Measurements from ENCODE around the gene C5orf63. TPM values are rescaled to one million over a fixed set of nuclear protein-coding genes. Genes with fewer than 3 reads are reported as not detected.
"Not testable (repeated sequence)": the region's sequence is repeated elsewhere in the genome, so short reads cannot be mapped to it uniquely, and the experiment has no call there.

Gene C5orf63
- total and polyA plus RNA-seq, 2 donors = 6.1 to 6.9 TPM

- WGBS = 94% methylated on average over 2 of the region's 2 CpGs
- Histone ChIP-seq H3K36me3 (ENCODE audit: control insufficient read depth in 2 of 2, insufficient read depth in 2 of 2, low read length in 1 of 2) (no peaks in the 10 kb centered on the region), H3K9me3 (ENCODE audit: control insufficient read depth in 2 of 2, insufficient read depth in 1 of 2, low read length in 1 of 2) (no peaks in the 10 kb centered on the region), H3K27me3 (ENCODE audit: control insufficient read depth in 2 of 2, insufficient read depth in 1 of 2, low read length in 1 of 2) (no peaks in the 10 kb centered on the region), H3K4me3 (ENCODE audit: low read length in 2 of 2) (no peak overlapping the region), H3K27ac (ENCODE audit: low read depth in 1 of 2, low read length in 1 of 2) (no peak overlapping the region), H3K4me1 (ENCODE audit: control insufficient read depth in 2 of 2, insufficient read depth in 2 of 2, low read length in 2 of 2) (no peaks in the 10 kb centered on the region)
- no peak for DNase-seq (ENCODE audit: low read depth in 6 of 9, low spot score in 9 of 9)
Observed at GRCh38 chr5:127063257-127063913, 9.9 kb downstream of the C5orf63 start.

- Histone ChIP-seq H3K36me3 (ENCODE audit: control insufficient read depth in 2 of 2, insufficient read depth in 2 of 2, low read length in 1 of 2) (peaks cover 0 to 3% of the 10 kb centered on the region in 2 donors), H3K27me3 (ENCODE audit: control insufficient read depth in 2 of 2, insufficient read depth in 1 of 2, low read length in 1 of 2) (no peaks in the 10 kb centered on the region), H3K4me1 (ENCODE audit: control insufficient read depth in 2 of 2, insufficient read depth in 2 of 2, low read length in 2 of 2) (no peaks in the 10 kb centered on the region), H3K4me3 (ENCODE audit: low read length in 2 of 2) (no peak overlapping the region), H3K9me3 (ENCODE audit: control insufficient read depth in 2 of 2, insufficient read depth in 1 of 2, low read length in 1 of 2) (no peaks in the 10 kb centered on the region), H3K27ac (ENCODE audit: low read depth in 1 of 2, low read length in 1 of 2) (no peak overlapping the region)
- 100% methylated on average over 1 of the region's 1 CpG for WGBS
- DNase-seq (ENCODE audit: low read depth in 6 of 9, low spot score in 9 of 9) = no peak
Observed at GRCh38 chr5:127061956-127062355, 11.3 kb downstream of the C5orf63 start.

- no peak for DNase-seq (ENCODE audit: low read depth in 6 of 9, low spot score in 9 of 9)
- no peaks in the 10 kb centered on the region for H3K9me3 ChIP-seq (ENCODE audit: control insufficient read depth in 2 of 2, insufficient read depth in 1 of 2, low read length in 1 of 2)
- no peak overlapping the region for H3K27ac ChIP-seq (ENCODE audit: low read depth in 1 of 2, low read length in 1 of 2)
- peaks cover 0 to 3% of the 10 kb centered on the region in 2 donors for H3K36me3 ChIP-seq (ENCODE audit: control insufficient read depth in 2 of 2, insufficient read depth in 2 of 2, low read length in 1 of 2)
- H3K4me3 ChIP-seq (ENCODE audit: low read length in 2 of 2) = no peak overlapping the region
- no peaks in the 10 kb centered on the region for H3K4me1 ChIP-seq (ENCODE audit: control insufficient read depth in 2 of 2, insufficient read depth in 2 of 2, low read length in 2 of 2)
- no peaks in the 10 kb centered on the region for H3K27me3 ChIP-seq (ENCODE audit: control insufficient read depth in 2 of 2, insufficient read depth in 1 of 2, low read length in 1 of 2)
- WGBS = 95% methylated on average over 1 of the region's 1 CpG
Observed at GRCh38 chr5:127061537-127061936, 11.8 kb downstream of the C5orf63 start.

- H3K27ac ChIP-seq (ENCODE audit: low read depth in 1 of 2, low read length in 1 of 2) = no peak overlapping the region
- DNase-seq (ENCODE audit: low read depth in 6 of 9, low spot score in 9 of 9) = no peak
- peaks cover 0 to 3% of the 10 kb centered on the region in 2 donors for H3K36me3 ChIP-seq (ENCODE audit: control insufficient read depth in 2 of 2, insufficient read depth in 2 of 2, low read length in 1 of 2)
- H3K4me3 ChIP-seq (ENCODE audit: low read length in 2 of 2) = no peak overlapping the region
- 77% methylated on average over 1 of the region's 1 CpG for WGBS
- H3K4me1 ChIP-seq (ENCODE audit: control insufficient read depth in 2 of 2, insufficient read depth in 2 of 2, low read length in 2 of 2) = no peaks in the 10 kb centered on the region
- H3K27me3 ChIP-seq (ENCODE audit: control insufficient read depth in 2 of 2, insufficient read depth in 1 of 2, low read length in 1 of 2) = no peaks in the 10 kb centered on the region
- no peaks in the 10 kb centered on the region for H3K9me3 ChIP-seq (ENCODE audit: control insufficient read depth in 2 of 2, insufficient read depth in 1 of 2, low read length in 1 of 2)
Observed at GRCh38 chr5:127060470-127060985, 12.8 kb downstream of the C5orf63 start.

- Histone ChIP-seq H3K36me3 (ENCODE audit: control insufficient read depth in 2 of 2, insufficient read depth in 2 of 2, low read length in 1 of 2) (peaks cover 0 to 3% of the 10 kb centered on the region in 2 donors), H3K27ac (ENCODE audit: low read depth in 1 of 2, low read length in 1 of 2) (no peak overlapping the region), H3K9me3 (ENCODE audit: control insufficient read depth in 2 of 2, insufficient read depth in 1 of 2, low read length in 1 of 2) (no peaks in the 10 kb centered on the region), H3K27me3 (ENCODE audit: control insufficient read depth in 2 of 2, insufficient read depth in 1 of 2, low read length in 1 of 2) (no peaks in the 10 kb centered on the region), H3K4me1 (ENCODE audit: control insufficient read depth in 2 of 2, insufficient read depth in 2 of 2, low read length in 2 of 2) (peaks cover 3 to 6% of the 10 kb centered on the region in 2 donors), H3K4me3 (ENCODE audit: low read length in 2 of 2) (no peak overlapping the region)
- no peak for DNase-seq (ENCODE audit: low read depth in 6 of 9, low spot score in 9 of 9)
- 95% methylated on average over 2 of the region's 2 CpGs for WGBS
Observed at GRCh38 chr5:127056896-127057295, 16.4 kb downstream of the C5orf63 start.

GRCh38 chr5:127055880-127056653 lies 17.2 kb downstream of the C5orf63 start:
- Histone ChIP-seq H3K36me3 (ENCODE audit: control insufficient read depth in 2 of 2, insufficient read depth in 2 of 2, low read length in 1 of 2) (peaks cover 0 to 3% of the 10 kb centered on the region in 2 donors), H3K27ac (ENCODE audit: low read depth in 1 of 2, low read length in 1 of 2) (no peak overlapping the region), H3K27me3 (ENCODE audit: control insufficient read depth in 2 of 2, insufficient read depth in 1 of 2, low read length in 1 of 2) (no peaks in the 10 kb centered on the region), H3K9me3 (ENCODE audit: control insufficient read depth in 2 of 2, insufficient read depth in 1 of 2, low read length in 1 of 2) (no peaks in the 10 kb centered on the region), H3K4me1 (ENCODE audit: control insufficient read depth in 2 of 2, insufficient read depth in 2 of 2, low read length in 2 of 2) (peaks cover 3 to 6% of the 10 kb centered on the region in 2 donors), H3K4me3 (ENCODE audit: low read length in 2 of 2) (no peak overlapping the region)
- over 99% methylated on average over 3 of the region's 3 CpGs for WGBS
- no peak for DNase-seq (ENCODE audit: low read depth in 6 of 9, low spot score in 9 of 9)

- not testable (repeated sequence) for H3K9me3 ChIP-seq (ENCODE audit: control insufficient read depth in 2 of 2, insufficient read depth in 1 of 2, low read length in 1 of 2); DNase-seq (ENCODE audit: low read depth in 6 of 9, low spot score in 9 of 9); H3K27ac ChIP-seq (ENCODE audit: low read depth in 1 of 2, low read length in 1 of 2); H3K27me3 ChIP-seq (ENCODE audit: control insufficient read depth in 2 of 2, insufficient read depth in 1 of 2, low read length in 1 of 2); H3K4me1 ChIP-seq (ENCODE audit: control insufficient read depth in 2 of 2, insufficient read depth in 2 of 2, low read length in 2 of 2); H3K4me3 ChIP-seq (ENCODE audit: low read length in 2 of 2); H3K36me3 ChIP-seq (ENCODE audit: control insufficient read depth in 2 of 2, insufficient read depth in 2 of 2, low read length in 1 of 2)
- WGBS = 97% methylated on average over 6 of the region's 6 CpGs
Observed at GRCh38 chr5:127053551-127053950, 19.8 kb downstream of the C5orf63 start.

- DNase-seq (ENCODE audit: low read depth in 6 of 9, low spot score in 9 of 9) = no peak
- 99% methylated on average over 3 of the region's 3 CpGs for WGBS
- Histone ChIP-seq H3K4me1 (ENCODE audit: control insufficient read depth in 2 of 2, insufficient read depth in 2 of 2, low read length in 2 of 2) (peaks cover 3 to 6% of the 10 kb centered on the region in 2 donors), H3K9me3 (ENCODE audit: control insufficient read depth in 2 of 2, insufficient read depth in 1 of 2, low read length in 1 of 2) (no peaks in the 10 kb centered on the region), H3K4me3 (ENCODE audit: low read length in 2 of 2) (no peak overlapping the region), H3K36me3 (ENCODE audit: control insufficient read depth in 2 of 2, insufficient read depth in 2 of 2, low read length in 1 of 2) (peaks cover 0 to 3% of the 10 kb centered on the region in 2 donors), H3K27me3 (ENCODE audit: control insufficient read depth in 2 of 2, insufficient read depth in 1 of 2, low read length in 1 of 2) (no peaks in the 10 kb centered on the region), H3K27ac (ENCODE audit: low read depth in 1 of 2, low read length in 1 of 2) (peak overlapping the region in 1 of 2 donors; percentile 92)
Observed at GRCh38 chr5:127053049-127053448, 20.3 kb downstream of the C5orf63 start.

GRCh38 chr5:127051591-127051990 lies 21.7 kb downstream of the C5orf63 start:
- Histone ChIP-seq H3K4me3 (ENCODE audit: low read length in 2 of 2) (no peak overlapping the region), H3K9me3 (ENCODE audit: control insufficient read depth in 2 of 2, insufficient read depth in 1 of 2, low read length in 1 of 2) (no peaks in the 10 kb centered on the region), H3K27ac (ENCODE audit: low read depth in 1 of 2, low read length in 1 of 2) (peak overlapping the region in 1 of 2 donors; percentile 92), H3K27me3 (ENCODE audit: control insufficient read depth in 2 of 2, insufficient read depth in 1 of 2, low read length in 1 of 2) (no peaks in the 10 kb centered on the region), H3K36me3 (ENCODE audit: control insufficient read depth in 2 of 2, insufficient read depth in 2 of 2, low read length in 1 of 2) (no peaks in the 10 kb centered on the region), H3K4me1 (ENCODE audit: control insufficient read depth in 2 of 2, insufficient read depth in 2 of 2, low read length in 2 of 2) (peaks cover 3 to 6% of the 10 kb centered on the region in 2 donors)
- DNase-seq (ENCODE audit: low read depth in 6 of 9, low spot score in 9 of 9) = no peak
- WGBS = 93% methylated on average over 1 of the region's 1 CpG

Measured in thymus (tissue), 11 donors.